Osteocyte (in vitro differentiated cells): ENCODE data around the gene TLCD5. TPM values are rescaled to one million over a fixed set of nuclear protein-coding genes. Genes with fewer than 3 reads are reported as not detected.
A peak's percentile ranks its signal among the peaks of the same experiment; 100 is the strongest.

Experiments used
- DNase-seq: peaks from one replicate; pipeline ENCODE4 v3.0.0; 2021; ENCODE audit warnings: mixed read lengths; ENCODE audit not compliant: unreplicated experiment; ENCODE audit errors: extremely low spot score
- H3K27ac Mint-ChIP-seq: one replicate; pipeline ENCODE4 v1.8.0; 2021; ENCODE audit warnings: mild to moderate bottlenecking, mixed read lengths; ENCODE audit not compliant: unreplicated experiment
- H3K27me3 Mint-ChIP-seq: one replicate; pipeline ENCODE4 v1.8.0; 2021; ENCODE audit warnings: mixed read lengths; ENCODE audit not compliant: unreplicated experiment
- H3K36me3 Mint-ChIP-seq: one replicate; pipeline ENCODE4 v1.8.0; 2021; ENCODE audit warnings: mixed read lengths; ENCODE audit not compliant: unreplicated experiment
- H3K4me1 Mint-ChIP-seq: one replicate; pipeline ENCODE4 v1.8.0; 2021; ENCODE audit warnings: mixed read lengths; ENCODE audit not compliant: unreplicated experiment
- H3K4me3 Mint-ChIP-seq: one replicate; pipeline ENCODE4 v1.8.0; 2021; ENCODE audit warnings: mild to moderate bottlenecking, moderate library complexity, mixed read lengths; ENCODE audit not compliant: unreplicated experiment
- H3K9me3 Mint-ChIP-seq: one replicate; pipeline ENCODE4 v1.8.0; 2021; ENCODE audit warnings: mixed read lengths; ENCODE audit not compliant: unreplicated experiment
- CTCF ChIP-seq: fragments of 200-600 bp; sonication (generic); IDR thresholded peaks from 2 replicates; pipeline ENCODE4 v1.5.0; 2021; ENCODE audit warnings: antibody characterized with exemption, mild to moderate bottlenecking, moderate library complexity
- total RNA-seq: library from RNA; stranded (reverse); gene quantifications from 2 replicates; pipeline ENCODE4 v1.2.1, GENCODE V29; 2021

TLCD5 gene
- total RNA-seq, 1 donor from 2014 or later, result 11.6 TPM

DNA sequence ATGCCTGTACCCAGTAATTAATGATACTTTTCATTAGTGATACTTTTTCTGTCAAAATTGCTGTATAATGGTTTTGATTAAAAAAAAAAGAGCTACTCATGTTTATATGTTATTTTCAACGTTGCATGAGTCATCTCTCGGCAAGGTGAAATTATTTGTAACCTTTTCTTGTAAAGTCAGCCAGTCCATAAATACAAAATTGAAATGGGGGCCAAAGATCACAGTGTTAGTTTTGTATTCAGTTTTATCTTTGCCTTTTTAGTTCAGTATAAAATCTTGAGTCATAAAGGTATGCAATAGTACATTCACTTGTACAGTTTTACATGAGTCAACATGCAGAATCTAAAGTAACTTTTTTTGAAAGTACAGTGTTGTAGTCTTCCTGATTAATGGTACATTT lies 15.4 kb downstream of the TLCD5 start:
- H3K9me3 Mint-ChIP-seq, result no peaks in the 10 kb centered on the region
- no peaks in the 10 kb centered on the region for H3K27me3 Mint-ChIP-seq
- H3K36me3 Mint-ChIP-seq, result no peaks in the 10 kb centered on the region
- peak overlapping the region; percentile 96 for H3K4me3 Mint-ChIP-seq
- no peak for DNase-seq
- H3K27ac Mint-ChIP-seq, result peak overlapping the region; percentile 70
- TF ChIP-seq CTCF, result no peak
- peaks cover 57% of the 10 kb centered on the region for H3K4me1 Mint-ChIP-seq

GRCh38 chr11:120342226-120342625 lies 17.1 kb downstream of the TLCD5 start:
- Mint-ChIP-seq H3K4me1 (peaks cover 71% of the 10 kb centered on the region), H3K4me3 (no peak overlapping the region), H3K27ac (peak overlapping the region; percentile 3), H3K36me3 (no peaks in the 10 kb centered on the region), H3K9me3 (no peaks in the 10 kb centered on the region), H3K27me3 (no peaks in the 10 kb centered on the region)
- no peak for TF ChIP-seq CTCF
- no peak for DNase-seq

- Mint-ChIP-seq H3K27ac (no peak overlapping the region), H3K4me3 (no peak overlapping the region), H3K4me1 (peaks cover 75% of the 10 kb centered on the region), H3K27me3 (no peaks in the 10 kb centered on the region), H3K9me3 (no peaks in the 10 kb centered on the region), H3K36me3 (no peaks in the 10 kb centered on the region)
- no peak for DNase-seq
- no peak for TF ChIP-seq CTCF
These were observed 17.6 kb downstream of the TLCD5 start for GRCh38 chr11:120342678-120343077.

DNA sequence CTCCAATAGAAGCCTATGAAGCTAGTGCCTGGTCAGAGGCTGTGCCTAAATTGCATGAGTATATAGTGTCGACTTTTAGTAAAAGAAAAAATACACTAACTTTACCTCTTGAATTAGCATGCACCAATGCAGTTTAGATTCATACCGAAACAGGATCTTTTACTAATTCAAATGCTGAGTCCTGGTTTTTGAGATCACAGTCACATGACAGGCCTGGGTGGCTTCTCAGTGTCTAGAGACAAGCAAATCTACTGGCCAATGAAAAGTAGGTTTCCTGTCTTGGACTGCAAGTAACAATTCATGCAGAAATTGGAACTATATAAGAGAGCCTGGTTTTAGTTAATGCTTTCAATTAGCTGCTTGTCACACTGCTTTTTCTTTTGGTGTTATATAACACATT lies 18.3 kb downstream of the TLCD5 start:
- H3K36me3 Mint-ChIP-seq, result no peaks in the 10 kb centered on the region
- no peak overlapping the region for H3K27ac Mint-ChIP-seq
- no peak for TF ChIP-seq CTCF
- peaks cover 79% of the 10 kb centered on the region for H3K4me1 Mint-ChIP-seq
- H3K27me3 Mint-ChIP-seq, result no peaks in the 10 kb centered on the region
- DNase-seq, result no peak
- H3K9me3 Mint-ChIP-seq, result no peaks in the 10 kb centered on the region
- no peak overlapping the region for H3K4me3 Mint-ChIP-seq

DNA sequence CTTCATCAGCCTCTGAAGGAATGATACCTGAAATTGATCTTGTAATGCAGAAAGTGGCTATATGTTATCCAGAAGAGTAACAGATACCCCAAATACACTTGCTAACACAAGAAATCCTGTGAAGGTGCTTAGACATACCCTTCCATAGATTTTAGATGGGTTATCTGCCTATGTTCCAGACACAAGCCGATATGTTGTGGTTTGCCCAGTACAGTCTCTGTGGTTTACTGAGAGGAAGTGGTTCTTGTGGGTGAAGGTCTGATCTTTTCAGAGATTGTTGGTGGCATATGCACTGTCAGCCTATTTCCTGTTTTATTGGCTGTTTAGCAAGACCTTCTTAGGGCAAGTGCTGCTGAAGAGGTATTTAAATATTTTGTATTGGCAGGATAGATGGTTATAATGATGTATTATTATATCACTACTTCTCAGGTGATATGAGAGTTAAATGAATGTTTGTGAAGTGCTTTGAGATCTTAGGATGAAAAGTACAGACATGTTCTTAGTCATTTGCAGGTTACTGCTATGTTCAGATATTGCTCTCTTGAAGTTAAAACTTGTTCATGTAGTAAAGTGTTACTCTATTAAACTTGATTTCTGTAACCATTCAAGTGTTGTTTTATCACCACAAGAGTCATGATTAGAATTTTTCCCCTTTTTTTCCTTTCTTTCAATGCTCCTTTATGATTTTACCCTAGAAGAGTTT lies 19.4 kb downstream of the TLCD5 start:
- no peaks in the 10 kb centered on the region for H3K27me3 Mint-ChIP-seq
- peak overlapping the region; percentile 54 for H3K27ac Mint-ChIP-seq
- no peak for TF ChIP-seq CTCF
- no peak for DNase-seq
- H3K4me1 Mint-ChIP-seq, result peaks cover 76% of the 10 kb centered on the region
- H3K9me3 Mint-ChIP-seq, result no peaks in the 10 kb centered on the region
- no peak overlapping the region for H3K4me3 Mint-ChIP-seq
- H3K36me3 Mint-ChIP-seq, result no peaks in the 10 kb centered on the region
